Sigmoid colon (tissue), 4 donors: ENCODE results near the gene VAV3.

Experiments
- EP300 ChIP-seq, 4 donors: sonication (generic); formaldehyde crosslinking; IDR thresholded peaks; one replicate each; pipeline ENCODE4 v1.6.1; 2017; ENCODE audit warnings: antibody characterized with exemption in 4 of 4
- POLR2A ChIP-seq, 2 donors: fragments of 450-650 bp; IDR thresholded peaks; one replicate each; pipeline ENCODE4 v1.6.1; 2016; ENCODE audit warnings: antibody characterized with exemption in 2 of 2, mild to moderate bottlenecking in 2 of 2, moderate library complexity in 2 of 2
- POLR2AphosphoS5 ChIP-seq, 4 donors: sonication (generic); formaldehyde crosslinking; IDR thresholded peaks; one replicate each; pipeline ENCODE4 v1.6.1; 2017; ENCODE audit warnings: antibody characterized with exemption in 4 of 4
- TF ChIP-seq, protein P1 (sequence below), 4 experiments: fragments of 450-650 bp in 3 of 4; fragments of 200-600 bp in 1 of 4; IDR thresholded peaks; one replicate each; pipeline ENCODE4 v1.5.1; 2016 to 2019; ENCODE audit warnings: antibody characterized with exemption in 4 of 4, mild to moderate bottlenecking in 3 of 4, moderate library complexity in 2 of 4

GRCh38 chr1:107707111-107707510 is 257.9 kb downstream of the VAV3 start:
- TF ChIP-seq, protein P1, sequence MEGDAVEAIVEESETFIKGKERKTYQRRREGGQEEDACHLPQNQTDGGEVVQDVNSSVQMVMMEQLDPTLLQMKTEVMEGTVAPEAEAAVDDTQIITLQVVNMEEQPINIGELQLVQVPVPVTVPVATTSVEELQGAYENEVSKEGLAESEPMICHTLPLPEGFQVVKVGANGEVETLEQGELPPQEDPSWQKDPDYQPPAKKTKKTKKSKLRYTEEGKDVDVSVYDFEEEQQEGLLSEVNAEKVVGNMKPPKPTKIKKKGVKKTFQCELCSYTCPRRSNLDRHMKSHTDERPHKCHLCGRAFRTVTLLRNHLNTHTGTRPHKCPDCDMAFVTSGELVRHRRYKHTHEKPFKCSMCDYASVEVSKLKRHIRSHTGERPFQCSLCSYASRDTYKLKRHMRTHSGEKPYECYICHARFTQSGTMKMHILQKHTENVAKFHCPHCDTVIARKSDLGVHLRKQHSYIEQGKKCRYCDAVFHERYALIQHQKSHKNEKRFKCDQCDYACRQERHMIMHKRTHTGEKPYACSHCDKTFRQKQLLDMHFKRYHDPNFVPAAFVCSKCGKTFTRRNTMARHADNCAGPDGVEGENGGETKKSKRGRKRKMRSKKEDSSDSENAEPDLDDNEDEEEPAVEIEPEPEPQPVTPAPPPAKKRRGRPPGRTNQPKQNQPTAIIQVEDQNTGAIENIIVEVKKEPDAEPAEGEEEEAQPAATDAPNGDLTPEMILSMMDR (IDR thresholded peaks at IDR 0.05) = no peak
- no peak for TF ChIP-seq POLR2A (IDR thresholded peaks at IDR 0.05)
- no peak for TF ChIP-seq EP300 (IDR thresholded peaks at IDR 0.05)
- TF ChIP-seq POLR2AphosphoS5 (IDR thresholded peaks at IDR 0.05) = no peak
